Erythroblast (primary cell): Measurements from ENCODE around the gene CCL4L2.

Experiments
- GATA1 ChIP-seq: IDR thresholded peaks from 2 replicates; pipeline ENCODE4 v1.6.1; 2011; ENCODE audit warnings: low read depth, mild to moderate bottlenecking, control low read depth, low read length, moderate library complexity
- POLR2A ChIP-seq: IDR thresholded peaks from 2 replicates; pipeline ENCODE4 v1.6.1; 2011; ENCODE audit warnings: mild to moderate bottlenecking, low read length

DNA sequence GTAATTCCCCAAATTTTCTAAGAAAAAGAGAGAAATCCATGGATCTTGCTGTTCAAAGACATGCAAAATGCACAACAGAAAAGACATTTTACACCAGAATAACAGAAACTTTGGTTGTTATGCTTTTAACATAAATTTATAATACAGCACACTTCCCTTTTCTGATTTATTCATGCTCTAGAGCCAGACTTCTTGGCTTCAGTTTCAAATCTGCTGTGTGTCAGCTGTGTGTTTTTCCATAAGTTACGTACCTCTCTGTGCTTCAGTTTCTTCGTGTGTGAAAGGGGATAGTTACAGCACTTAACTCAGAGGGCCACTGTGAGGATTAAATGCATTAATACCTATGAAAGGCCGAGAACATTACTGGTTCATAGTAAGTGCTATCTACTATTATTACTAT, 7.5 kb upstream of the CCL4L2 start:
- no peak for TF ChIP-seq POLR2A
- TF ChIP-seq GATA1: no peak
